HG02678 (cell line): Measurements from ENCODE around the gene C1orf87.

Experiments
- ATAC-seq: cut with Tn5 transposase; IDR thresholded peaks from one replicate; pipeline ENCODE4 v1.9.1; 2021; ENCODE audit warnings: mild to moderate bottlenecking, moderate library complexity; ENCODE audit not compliant: unreplicated experiment

C1orf87 gene

DNA sequence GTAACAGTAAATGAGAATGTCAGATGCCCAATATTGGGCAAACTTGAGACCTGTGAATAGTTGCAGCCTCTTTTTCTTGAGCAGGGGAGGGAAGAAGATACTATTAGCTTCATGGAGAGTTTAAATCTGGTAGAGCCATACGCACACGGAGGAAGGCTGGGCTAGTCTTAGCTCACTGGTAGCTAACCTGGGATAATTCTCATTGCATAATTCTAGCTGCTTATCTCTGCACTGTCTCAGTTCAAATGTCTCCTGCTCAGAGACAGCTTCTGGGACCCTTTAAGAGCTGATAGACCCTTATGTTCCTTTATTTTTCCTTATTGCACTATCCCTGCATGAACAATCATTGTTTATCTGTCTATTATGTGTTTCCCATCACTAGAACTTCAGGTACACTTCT, 8.4 kb downstream of the C1orf87 start:
- no peak for ATAC-seq

DNA sequence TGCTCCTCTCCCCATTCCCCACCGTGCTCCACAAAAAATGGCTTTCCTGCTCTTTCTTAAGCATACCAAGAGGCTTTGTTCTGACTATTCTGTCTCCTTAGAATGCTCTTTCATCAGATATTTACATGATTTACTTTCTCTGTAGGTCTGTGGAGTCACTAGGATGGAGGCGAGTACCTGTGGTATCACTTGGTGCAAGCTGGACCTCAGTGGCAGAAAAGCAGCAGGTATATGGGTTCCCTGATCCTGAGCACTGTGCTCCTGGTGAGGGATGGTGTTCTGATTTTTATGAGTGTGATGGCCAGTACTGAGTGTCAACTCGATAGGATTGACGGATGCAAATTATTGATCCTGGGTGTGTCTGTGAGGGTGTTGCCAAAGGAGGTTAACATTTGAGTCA, 10.0 kb downstream of the C1orf87 start:
- no peak for ATAC-seq

DNA sequence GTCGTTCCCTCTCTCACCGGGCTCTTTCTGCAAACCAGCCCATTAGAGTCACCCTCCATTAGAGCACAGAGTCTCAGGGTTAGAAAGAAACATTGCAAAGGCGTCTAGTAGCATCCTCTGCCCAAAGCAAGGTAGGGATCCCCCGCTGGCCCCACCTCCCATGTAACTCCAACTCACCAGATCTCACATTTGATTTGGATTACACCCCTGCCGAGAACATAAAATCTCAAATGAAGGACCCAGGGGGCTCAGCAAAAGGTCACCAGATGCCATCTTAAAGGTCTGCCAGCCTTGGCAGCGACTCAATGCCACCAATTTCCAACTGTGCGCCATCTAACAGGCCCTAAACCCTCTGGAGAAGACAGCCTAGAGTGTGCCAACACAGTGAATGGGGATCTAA, 14.1 kb downstream of the C1orf87 start:
- no peak for ATAC-seq

DNA sequence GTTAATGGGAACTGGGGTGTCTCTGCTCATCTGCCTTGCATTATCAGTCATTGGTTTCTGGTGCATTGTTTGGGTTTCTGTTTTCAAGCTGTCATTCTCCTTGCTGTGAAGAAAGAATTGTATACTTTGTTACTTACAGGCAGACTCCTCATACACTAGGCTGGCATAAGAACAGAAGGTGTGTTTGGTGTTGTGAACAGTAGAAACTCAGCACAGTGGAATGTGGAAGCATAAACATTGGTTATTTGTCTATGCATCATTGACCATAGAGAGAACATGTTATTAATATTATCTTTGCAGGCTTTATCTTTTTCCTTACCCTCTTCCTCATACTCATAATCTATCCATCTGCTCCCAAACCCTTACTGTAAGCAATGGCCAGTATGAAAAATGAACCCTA, 18.2 kb downstream of the C1orf87 start:
- ATAC-seq: no peak

DNA sequence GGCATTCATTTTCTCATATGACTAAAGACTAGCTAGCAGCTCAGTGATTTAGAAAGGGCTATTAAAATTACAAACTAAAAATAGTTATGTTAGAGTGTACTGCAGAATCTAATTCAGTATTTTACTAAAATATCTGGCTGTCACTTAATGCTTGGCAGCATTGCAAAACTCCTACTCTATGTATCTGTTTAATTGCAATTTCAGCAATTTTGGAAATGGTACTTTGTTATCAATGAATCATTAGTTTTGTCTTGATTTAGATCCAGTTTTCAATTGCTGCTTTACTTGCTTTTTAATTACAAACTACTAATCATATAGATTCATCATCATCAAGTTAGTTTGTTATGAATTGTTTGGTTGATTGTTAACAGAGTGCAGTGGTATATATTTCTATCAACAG, 19.2 kb downstream of the C1orf87 start:
- no peak for ATAC-seq

DNA sequence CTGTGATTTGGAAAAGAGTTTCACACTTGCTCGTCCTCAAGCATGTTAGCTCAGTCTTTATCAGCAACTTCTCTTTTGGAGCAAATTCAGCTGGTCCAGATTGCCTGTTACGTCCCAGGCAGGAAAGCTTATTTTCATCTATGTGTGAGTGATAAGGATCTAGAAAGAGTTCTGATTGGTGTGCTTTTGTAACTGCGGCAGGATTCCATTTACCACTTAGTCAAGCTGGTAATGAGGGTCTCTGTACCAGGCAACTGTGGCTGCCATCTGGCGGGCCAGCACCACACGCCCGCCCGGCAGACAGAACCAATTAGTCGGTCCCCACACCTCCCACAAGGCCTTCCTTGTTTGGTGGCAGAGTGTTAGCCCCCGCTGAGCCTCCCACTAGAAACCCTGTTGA, 21.0 kb downstream of the C1orf87 start:
- ATAC-seq: no peak

DNA sequence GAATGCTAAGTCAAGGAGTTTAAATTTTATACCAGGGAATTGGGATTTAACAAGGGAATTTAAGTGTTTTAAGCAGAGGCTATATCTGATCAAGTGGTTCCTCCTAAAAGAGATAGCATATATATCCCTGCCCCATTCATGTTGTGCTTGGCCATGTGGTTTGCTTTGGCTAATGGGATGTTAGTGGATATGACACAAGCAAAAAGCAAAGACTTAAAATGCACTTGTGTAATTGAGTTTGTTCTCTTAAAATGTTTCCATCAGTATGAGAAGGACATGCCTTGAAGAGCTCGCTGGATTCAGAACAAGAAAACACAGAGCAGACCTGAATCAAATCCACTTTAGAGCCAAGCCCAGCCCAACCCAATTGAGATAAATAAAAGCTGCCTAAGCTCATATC, 22.4 kb downstream of the C1orf87 start:
- no peak for ATAC-seq

DNA sequence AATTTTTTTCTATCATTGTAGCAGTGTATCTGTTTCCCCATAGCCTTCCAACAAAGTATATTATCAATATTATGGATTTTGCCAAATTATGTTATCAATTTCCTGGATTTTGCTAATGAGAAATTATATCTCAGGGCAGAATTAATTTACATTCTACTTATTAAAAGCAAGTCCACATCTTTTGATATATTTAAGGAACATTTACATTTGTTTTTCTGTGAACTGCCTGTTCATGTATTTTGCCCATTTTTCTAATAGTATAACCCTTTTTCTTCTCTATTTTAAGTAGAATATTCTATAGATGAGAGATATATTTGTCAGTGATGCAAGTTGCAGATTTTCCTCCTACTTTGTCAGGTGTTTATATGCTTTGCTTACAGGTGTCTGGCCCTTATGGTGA, 24.4 kb downstream of the C1orf87 start:
- ATAC-seq: no peak

DNA sequence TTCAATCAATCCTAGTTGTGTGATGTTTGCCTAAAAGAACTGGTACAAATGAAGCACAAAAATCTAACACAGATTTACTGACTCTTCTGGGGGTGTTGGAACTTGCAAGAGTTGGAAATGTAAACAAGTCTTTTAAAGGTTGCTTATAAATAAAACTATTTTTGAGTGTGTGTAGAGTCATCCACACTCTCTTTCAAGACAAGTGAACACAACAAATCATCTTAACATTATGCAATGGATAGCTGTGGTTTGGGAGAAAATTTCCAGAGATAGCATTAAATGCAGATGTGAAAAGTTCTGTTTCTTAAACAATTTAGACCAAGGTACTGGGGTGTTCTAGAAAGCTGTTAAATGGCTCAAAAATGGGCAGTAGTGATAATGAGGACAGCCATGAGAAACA, 28.7 kb downstream of the C1orf87 start:
- no peak for ATAC-seq

DNA sequence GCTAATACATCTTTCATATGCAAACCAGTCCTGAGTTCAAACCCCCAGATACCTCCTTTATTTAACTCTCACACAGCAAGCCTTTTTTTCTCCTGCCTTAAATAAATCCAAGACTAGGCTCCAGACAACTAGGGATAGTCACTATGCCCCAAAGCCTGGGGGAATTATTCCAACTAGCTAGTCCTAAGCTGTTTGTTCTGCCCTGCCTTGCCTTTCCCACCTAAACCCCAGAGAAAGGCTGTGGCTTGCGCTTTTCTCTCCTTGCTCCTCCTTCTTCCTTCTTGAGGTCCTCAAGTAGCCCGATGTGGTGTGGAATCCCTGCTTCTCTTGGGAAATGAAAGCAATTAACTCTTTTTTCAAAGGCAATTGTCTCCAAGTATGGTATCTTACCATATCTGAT, 31.8 kb downstream of the C1orf87 start:
- no peak for ATAC-seq

DNA sequence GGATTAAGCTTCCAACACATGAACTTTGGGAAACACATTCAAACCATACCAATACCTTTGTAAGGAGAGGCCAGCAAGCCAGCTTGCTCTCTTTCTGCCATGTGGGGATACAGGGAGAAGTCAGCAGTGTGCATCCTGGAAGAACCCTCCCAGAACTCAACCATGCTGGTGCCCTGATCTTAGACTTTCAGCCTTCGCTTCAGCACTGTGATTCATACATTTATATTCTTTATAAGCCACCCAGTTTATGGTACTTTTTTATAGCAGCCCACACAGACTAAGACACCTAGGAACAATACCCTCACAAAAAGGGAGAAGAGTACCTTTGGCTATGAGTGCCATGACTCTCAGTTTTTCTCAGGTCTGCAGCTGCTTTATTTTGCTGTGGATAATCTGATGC, 35.9 kb downstream of the C1orf87 start:
- no peak for ATAC-seq

DNA sequence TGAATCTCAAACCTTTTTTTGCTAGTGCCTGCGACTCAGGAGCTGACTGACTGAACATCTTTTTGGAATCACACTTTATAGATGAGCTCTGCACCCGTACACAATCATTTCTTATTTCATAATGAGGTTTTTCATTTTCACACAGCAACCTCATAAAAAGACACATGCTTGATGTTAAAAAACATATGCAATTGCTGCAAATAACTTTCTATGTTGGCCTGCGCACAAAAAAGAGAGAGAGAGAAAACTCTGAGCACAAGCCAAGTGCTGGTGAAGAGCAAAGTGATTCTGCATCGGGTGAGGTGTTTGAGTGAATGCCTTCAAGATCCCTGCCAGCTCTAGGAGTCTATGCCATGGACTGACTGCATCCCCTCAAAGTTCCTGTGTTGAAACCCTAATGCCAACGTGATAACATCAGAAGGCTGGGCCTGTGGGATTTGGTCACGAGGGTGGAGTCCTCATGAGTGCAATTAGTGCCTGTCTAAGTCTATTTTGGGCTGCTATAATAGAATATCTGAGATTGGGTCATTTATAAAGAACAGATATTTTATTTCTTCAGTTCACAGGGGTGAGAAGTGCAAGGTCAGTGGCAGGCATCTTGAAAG, 36.6 kb downstream of the C1orf87 start:
- ATAC-seq: no peak

DNA sequence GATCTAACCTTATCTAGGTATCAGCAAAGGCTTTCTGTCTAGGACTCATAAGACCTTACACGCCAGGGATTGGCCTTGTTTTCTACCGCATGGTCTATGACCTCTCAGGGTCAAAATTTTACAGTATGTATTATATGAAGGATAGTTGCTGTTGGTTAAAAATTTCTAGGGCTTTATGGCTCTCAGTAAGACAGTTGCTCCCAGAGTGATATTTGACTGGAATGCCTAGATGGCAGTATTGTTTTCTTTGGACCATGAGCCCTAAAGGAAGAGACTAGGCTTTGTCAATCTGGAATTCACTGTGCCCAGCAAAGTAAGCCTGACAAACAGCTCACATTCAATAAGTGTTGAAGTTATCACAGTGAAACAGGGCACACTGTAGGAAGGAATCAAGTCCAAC, 37.6 kb downstream of the C1orf87 start:
- no peak for ATAC-seq

DNA sequence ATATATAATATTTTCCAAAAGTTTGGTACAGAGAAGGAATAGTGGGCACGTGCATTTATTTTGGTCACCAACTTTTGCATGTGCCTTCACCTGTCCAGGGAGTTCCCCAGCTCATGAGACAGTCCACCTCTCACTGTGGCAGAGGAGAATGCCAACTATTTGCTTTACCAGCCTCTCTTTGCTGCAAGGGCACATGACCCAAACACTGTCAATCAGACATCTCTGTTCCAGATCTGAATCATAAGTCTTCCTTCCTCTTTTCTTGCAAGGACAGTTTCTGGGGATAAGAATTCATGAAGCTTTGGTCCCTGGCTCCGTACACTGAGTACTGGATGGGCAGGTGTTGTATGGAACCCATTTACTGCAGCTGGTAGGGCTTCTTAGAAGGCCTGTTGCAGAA, 38.6 kb downstream of the C1orf87 start:
- ATAC-seq: no peak

DNA sequence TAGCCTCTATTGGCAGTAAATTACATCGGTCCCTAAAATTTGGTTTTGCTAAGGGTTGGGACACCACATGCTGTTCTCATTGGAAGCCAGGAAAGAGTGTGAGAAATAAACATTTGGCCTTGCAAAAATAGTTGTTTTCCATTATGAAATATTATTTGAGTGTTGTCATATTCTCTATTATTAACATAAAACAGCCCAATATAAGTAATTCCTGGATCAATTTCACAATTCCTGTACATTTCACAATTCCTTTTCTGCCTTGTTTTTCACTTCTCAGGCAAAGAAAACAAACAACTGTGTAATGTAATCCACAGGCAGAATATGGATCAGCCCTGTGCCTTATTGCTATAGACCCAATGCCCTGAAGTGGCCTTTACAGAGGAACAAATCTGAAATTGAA, 40.5 kb downstream of the C1orf87 start:
- no peak for ATAC-seq

DNA sequence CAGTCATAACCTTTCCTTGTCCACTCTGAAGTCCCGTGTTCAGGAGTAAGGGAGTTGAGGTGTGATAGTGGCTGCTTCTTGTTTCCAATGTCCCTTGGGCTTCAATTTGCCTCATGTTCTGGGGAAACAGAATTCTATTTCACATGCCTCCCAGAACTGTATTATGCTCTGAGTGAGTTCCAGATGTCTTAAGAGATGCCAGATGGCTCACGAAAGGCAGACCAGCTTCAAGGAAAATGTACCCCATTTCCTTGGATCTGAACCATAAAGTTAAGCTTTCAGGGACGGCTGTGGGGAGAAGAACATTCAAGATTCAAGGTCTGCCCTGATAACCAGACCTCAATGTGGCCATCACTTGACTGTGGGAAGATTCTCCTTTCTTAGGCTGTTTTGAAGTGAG, 42.4 kb downstream of the C1orf87 start:
- no peak for ATAC-seq

DNA sequence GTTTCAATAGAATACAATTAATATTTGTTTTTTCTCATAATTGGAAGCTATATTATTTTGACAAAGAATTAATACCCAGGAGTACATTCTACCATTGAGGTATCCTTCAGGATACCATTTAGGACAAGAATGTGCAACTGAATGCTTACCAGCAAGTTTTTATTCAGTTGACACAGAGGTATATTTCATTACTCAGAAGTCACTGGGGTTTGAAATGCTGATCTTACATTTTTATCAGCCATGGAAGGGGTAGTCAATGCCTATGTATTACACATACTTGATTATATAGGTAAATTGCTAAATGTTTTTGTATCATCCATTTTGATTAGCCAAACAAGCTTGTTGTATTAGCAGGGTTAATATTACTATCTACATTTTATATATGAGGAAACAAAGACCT, 48.0 kb downstream of the C1orf87 start:
- no peak for ATAC-seq

DNA sequence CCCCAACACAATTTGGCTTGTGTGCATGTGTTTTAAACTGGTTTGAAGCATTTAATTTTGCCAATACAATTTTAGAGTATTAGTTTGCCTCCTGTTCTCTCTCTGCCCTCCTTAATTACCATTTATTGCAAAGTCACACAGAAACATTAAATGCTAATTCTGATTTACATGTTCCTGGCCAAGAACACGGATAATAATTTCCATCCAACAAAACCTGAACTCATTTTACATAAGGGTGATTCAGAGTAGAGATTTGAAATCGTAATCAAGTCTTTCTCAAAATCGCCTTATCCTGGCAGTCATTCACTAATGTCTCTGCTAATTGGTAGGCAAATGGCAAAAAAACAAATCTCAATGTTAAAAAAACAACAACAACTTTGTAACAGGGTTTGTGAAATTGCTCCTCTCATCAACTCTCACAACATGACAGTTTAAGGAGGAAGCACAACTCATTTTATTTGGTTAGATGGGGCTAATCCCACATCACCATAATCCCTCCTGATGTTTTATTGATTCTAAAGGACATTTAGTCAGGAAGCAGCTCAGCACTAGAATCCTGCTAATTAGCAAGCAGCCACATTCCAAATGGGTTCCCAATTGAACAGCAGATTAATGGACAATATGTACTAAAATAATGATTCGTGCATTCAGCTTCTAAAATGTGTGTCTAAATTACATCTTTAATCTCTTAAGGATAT, 55.9 kb downstream of the C1orf87 start:
- ATAC-seq: no peak

DNA sequence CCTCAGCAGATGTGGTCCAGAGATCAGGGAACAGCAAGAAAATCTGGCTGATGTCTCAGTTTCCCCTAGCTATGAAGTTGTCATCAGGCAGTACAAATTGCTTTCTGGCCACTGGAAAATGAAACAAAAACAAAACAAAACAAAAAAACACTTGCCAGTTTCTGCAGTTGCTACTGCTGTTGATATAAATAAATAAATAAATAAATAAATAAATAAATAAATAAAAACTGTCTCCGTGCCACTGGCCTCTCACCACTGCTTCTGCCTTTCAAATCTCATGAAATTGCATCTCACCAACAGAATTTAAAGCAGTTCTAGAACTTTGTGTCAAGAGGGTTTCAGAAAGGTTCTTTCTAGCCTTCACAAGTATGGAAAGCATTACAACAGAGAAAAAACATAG, 62.9 kb downstream of the C1orf87 start:
- no peak for ATAC-seq

DNA sequence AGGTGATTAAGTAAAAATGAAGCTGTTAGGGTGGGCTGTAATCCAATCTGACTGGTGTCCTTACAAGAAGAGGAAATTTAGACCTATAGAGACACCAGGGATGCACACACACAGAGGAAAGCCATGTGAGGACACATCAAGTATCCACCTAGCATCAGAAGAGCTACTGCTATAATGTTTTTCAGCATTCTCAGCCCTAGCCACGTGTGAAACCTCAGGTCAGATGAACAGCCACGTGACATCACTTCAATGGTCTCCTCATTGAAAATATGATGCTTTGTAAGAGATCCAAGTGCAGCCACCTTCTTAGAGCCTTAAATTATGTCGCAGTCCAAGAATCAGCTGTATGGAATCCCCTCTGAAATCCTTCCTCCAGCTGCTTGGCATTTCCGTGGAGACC, 65.1 kb downstream of the C1orf87 start:
- ATAC-seq: no peak

DNA sequence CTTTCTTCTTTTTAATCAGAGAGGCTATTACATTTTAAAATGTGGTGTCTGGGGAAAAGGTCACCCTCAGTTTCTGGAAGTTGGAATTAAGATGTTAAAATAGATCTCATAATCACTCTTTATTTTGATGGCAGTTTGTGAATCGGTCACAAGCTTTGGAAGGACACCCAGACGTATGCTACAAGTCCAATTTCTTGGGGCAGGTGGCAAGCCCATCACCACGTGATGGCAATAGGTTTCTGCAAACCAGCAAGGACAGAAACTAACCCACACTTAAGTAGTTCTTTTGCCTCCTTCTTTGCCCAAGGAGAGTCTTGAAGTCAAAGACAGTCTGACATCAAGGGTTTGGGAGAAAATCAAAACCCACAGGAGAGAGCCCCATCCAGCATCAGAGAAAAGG, 72.9 kb downstream of the C1orf87 start:
- ATAC-seq: no peak

DNA sequence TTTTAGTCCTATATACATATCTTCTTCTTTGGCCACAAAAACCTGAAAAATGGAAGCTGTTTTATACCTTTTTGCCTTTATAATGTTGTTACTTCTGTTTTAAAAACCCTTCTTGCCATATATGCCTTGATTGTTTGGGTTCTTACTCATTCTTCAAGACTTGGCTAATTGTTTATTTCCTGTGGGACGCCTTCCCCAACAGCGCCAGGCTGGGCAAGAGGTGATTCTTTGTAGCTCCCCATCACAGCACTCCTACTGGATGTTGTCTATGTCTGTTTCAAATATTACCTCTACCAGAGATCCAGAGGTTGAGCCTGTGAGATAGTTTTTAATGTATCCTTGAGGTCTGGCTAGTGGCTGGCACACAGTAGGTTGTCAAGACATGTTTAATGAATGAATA, 73.8 kb downstream of the C1orf87 start:
- no peak for ATAC-seq

DNA sequence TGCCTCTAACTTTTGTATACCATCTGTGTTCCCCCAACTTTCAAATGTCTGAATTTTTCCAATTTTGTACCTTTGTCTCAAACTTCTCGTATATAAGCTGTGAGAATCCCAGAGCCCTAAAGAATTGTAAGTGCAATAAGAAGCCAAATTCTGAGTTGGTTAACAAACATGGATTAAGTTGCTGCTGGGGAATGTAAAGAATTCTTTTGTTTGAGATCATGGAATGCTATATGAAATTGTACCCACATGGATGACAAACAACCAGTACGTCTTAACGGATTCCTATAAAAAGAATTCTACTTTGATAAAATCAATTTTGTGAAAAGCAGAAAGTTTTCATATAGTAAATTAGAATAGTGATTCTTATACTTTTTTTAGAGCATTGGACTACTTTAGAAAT, 74.6 kb downstream of the C1orf87 start:
- ATAC-seq: no peak
